K562 (cell line): ENCODE measurements around the gene SULT1C4. TPM values are rescaled to one million over a fixed set of nuclear protein-coding genes. Genes with fewer than 3 reads are reported as not detected.
A peak's percentile ranks its signal among the peaks of the same experiment; 100 is the strongest.

Experiments
- ATAC-seq: fragments of 200-7000 bp; cut with Tn5 transposase; 3 replicates; pipeline ENCODE4 v1.9.1; 2020; ENCODE audit warnings: moderate library complexity
- BruUV-seq: library from RNA; stranded (reverse); fragments of 400-500 nt; replicated peaks from 2 replicates; lab custom pipeline; 2021; lab: Mats Ljungman, UMichigan
- CTCF ChIA-PET: fragments of 300-600 bp; formaldehyde crosslinking; extraction: SDS; loops from one replicate; lab custom pipeline; 2021; ENCODE audit warnings: low intra/inter-chr PET ratio; lab: Yijun Ruan, JAX
- POLR2A ChIA-PET: fragments of 300-600, 350-650 bp; sonication (Branson Sonifier 250); formaldehyde crosslinking; extraction: SDS; loops from one replicate; lab custom pipeline; 2021; ENCODE audit warnings: antibody characterized with exemption, inconsistent platforms; lab: Yijun Ruan, JAX
- DNase-seq, 4 experiments: peaks; one replicate each; pipeline versions ENCODE4 v3.0.0 to v3.0.0-alpha.2; 2011 to 2018; ENCODE audit warnings: low spot score in 3 of 4, mixed read lengths in 3 of 4; ENCODE audit errors: extremely low read depth in 1 of 4
- FAIRE-seq: peaks from 2 replicates; lab custom pipeline; 2011; peaks lifted over from hg19 to GRCh38; lab: Jason Lieb, UNC
- H2AFZ ChIP-seq: 2 replicates; pipeline ENCODE4 v1.6.0; 2011; ENCODE audit warnings: low read depth, low read length, control low read depth, inconsistent platforms
- H3K27ac ChIP-seq: fragments of 200-600 bp; 3 replicates; pipeline ENCODE4 v1.8.0; 2011; ENCODE audit warnings: low read depth, mild to moderate bottlenecking, control low read depth, inconsistent platforms, low read length, moderate library complexity, mixed read lengths; ENCODE audit errors: extremely low read depth
- H3K27me3 ChIP-seq, 2 experiments: fragments of 300-600 bp in 1 of 2; 2 replicates in 1 of 2; 3 replicates in 1 of 2; pipeline versions ENCODE4 v1.6.0 to v1.8.0; 2011; ENCODE audit warnings: inconsistent platforms in 2 of 2, low read length in 2 of 2, mild to moderate bottlenecking in 1 of 2, mixed read lengths in 1 of 2, moderate library complexity in 1 of 2; ENCODE audit not compliant: control insufficient read depth in 2 of 2, insufficient read depth in 2 of 2
- H3K36me3 ChIP-seq: fragments of 300-600 bp; 3 replicates; pipeline ENCODE4 v1.8.0; 2011; ENCODE audit warnings: mild to moderate bottlenecking, low read length, inconsistent platforms; ENCODE audit not compliant: control insufficient read depth, insufficient read depth
- H3K4me1 ChIP-seq, 2 experiments: fragments of 200-600 bp in 1 of 2; replicated peaks in 1 of 2; 2 replicates in 1 of 2; 3 replicates in 1 of 2; pipeline versions ENCODE4 v1.5.1 to v1.8.0; 2011; ENCODE audit warnings: inconsistent platforms in 2 of 2, low read length in 2 of 2, mild to moderate bottlenecking in 1 of 2, mixed read lengths in 1 of 2, moderate library complexity in 1 of 2; ENCODE audit not compliant: control insufficient read depth in 2 of 2, insufficient read depth in 2 of 2
- H3K4me2 ChIP-seq: 2 replicates; pipeline ENCODE4 v1.6.1; 2011; ENCODE audit warnings: low read length, control low read depth, inconsistent platforms, mixed read lengths; ENCODE audit not compliant: insufficient read depth
- H3K4me3 ChIP-seq: fragments of 200-600 bp; sonication (generic), shearing (Covaris generic); 2 replicates; pipeline ENCODE4 v1.5.1; 2016; ENCODE audit warnings: control low read depth, inconsistent platforms
- H3K79me2 ChIP-seq: fragments of 200-600 bp; 3 replicates; pipeline ENCODE4 v1.8.0; 2011; ENCODE audit warnings: low read length, inconsistent platforms; ENCODE audit not compliant: control insufficient read depth, insufficient read depth
- H3K9ac ChIP-seq, 2 experiments: 2 replicates each; pipeline versions ENCODE4 v1.6.0 to v1.6.1; 2011; ENCODE audit warnings: low read depth in 2 of 2, low read length in 2 of 2, control low read depth in 1 of 2, inconsistent platforms in 1 of 2, mild to moderate bottlenecking in 1 of 2, mixed read lengths in 1 of 2; ENCODE audit not compliant: insufficient read depth in 1 of 2
- H3K9me1 ChIP-seq: one replicate; pipeline ENCODE4 v1.6.0; 2011; ENCODE audit warnings: inconsistent platforms, mild to moderate bottlenecking, low read length, moderate library complexity; ENCODE audit not compliant: control insufficient read depth, insufficient read depth
- H3K9me3 ChIP-seq: replicated peaks from 2 replicates; pipeline ENCODE4 v1.5.1; 2011; ENCODE audit warnings: low read depth, low read length, inconsistent platforms; ENCODE audit not compliant: control insufficient read depth, insufficient read depth
- H4K20me1 ChIP-seq: replicated peaks from 2 replicates; pipeline ENCODE4 v1.6.1; 2011; ENCODE audit warnings: low read length, inconsistent platforms, mixed read lengths; ENCODE audit not compliant: control insufficient read depth, insufficient read depth
- ARID1B ChIP-seq: fragments of 450-650 bp; IDR thresholded peaks from 2 replicates; pipeline ENCODE4 v1.6.1; 2016; ENCODE audit warnings: antibody characterized with exemption, mild to moderate bottlenecking, inconsistent platforms
- CREBBP ChIP-seq: IDR thresholded peaks from one replicate; pipeline ENCODE4 v1.6.1; 2012; ENCODE audit warnings: low read depth, mild to moderate bottlenecking, control low read depth, inconsistent platforms, low read length
- DACH1 ChIP-seq: fragments of 450-650 bp; IDR thresholded peaks from 2 replicates; pipeline ENCODE4 v1.6.1; 2018; ENCODE audit not compliant: partially characterized antibody
- FOXJ2 ChIP-seq: fragments of 200-800 bp; sonication (Bioruptor generic); IDR thresholded peaks from 2 replicates; pipeline ENCODE4 v1.6.1; 2016; ENCODE audit warnings: missing genetic modification characterization, missing compliant biosample characterization
- FUS ChIP-seq: fragments of 200-400 bp; formaldehyde crosslinking; optimal IDR thresholded peaks from 2 replicates; pipeline ENCODE3; 2017; ENCODE audit warnings: low read depth, low read length
- HDAC6 ChIP-seq: IDR thresholded peaks from 2 replicates; pipeline ENCODE4 v1.6.1; 2012; ENCODE audit warnings: low read depth, mild to moderate bottlenecking, control low read depth, inconsistent platforms, low read length, moderate library complexity
- HNRNPLL ChIP-seq: fragments of 200-400 bp; formaldehyde crosslinking; IDR thresholded peaks from 2 replicates; pipeline ENCODE4 v1.6.1; 2017; ENCODE audit warnings: low read length, low read depth, mild to moderate bottlenecking; ENCODE audit not compliant: poor library complexity, severe bottlenecking
- JUNB ChIP-seq: fragments of 450-650 bp; formaldehyde crosslinking; conservative IDR thresholded peaks from 2 replicates; pipeline ENCODE4 v1.4.0; 2020; ENCODE audit warnings: mild to moderate bottlenecking
- KLF13 ChIP-seq: fragments of 450-650 bp; IDR thresholded peaks from 2 replicates; pipeline ENCODE4 v1.6.1; 2016; ENCODE audit warnings: missing genetic modification characterization, low read depth, mild to moderate bottlenecking, missing compliant biosample characterization, moderate library complexity, borderline replicate concordance
- NONO ChIP-seq, 2 experiments: fragments of 200-400 bp in 1 of 2; fragments of 450-650 bp in 1 of 2; formaldehyde crosslinking in 1 of 2; IDR thresholded peaks; 2 replicates each; pipeline ENCODE4 v1.6.1; 2017; ENCODE audit warnings: low read depth in 2 of 2, mild to moderate bottlenecking in 2 of 2, moderate library complexity in 2 of 2, low read length in 1 of 2
- POLR2A ChIP-seq: fragments of 450-650 bp; conservative IDR thresholded peaks from 2 replicates; pipeline ENCODE4 v1.6.1; 2016
- RBM34 ChIP-seq: fragments of 200-400 bp; formaldehyde crosslinking; IDR thresholded peaks from 2 replicates; pipeline ENCODE4 v1.6.1; 2018; ENCODE audit warnings: low read length, borderline replicate concordance; ENCODE audit not compliant: insufficient read depth
- SMARCA5 ChIP-seq: fragments of 450-650 bp; IDR thresholded peaks from 2 replicates; pipeline ENCODE4 v1.6.1; 2016
- ZNF384 ChIP-seq: IDR thresholded peaks from 2 replicates; pipeline ENCODE4 v1.6.1; 2012; ENCODE audit warnings: low read depth, low read length, improper control_type of control experiment
- ZNF644 ChIP-seq: fragments of 200-800 bp; sonication (Bioruptor generic); IDR thresholded peaks from 2 replicates; pipeline ENCODE4 v1.6.1; 2016; ENCODE audit warnings: low read depth, missing genetic modification characterization, missing compliant biosample characterization
- ZNF699 ChIP-seq: fragments of 250-450 bp; sonication (Bioruptor Pico); IDR thresholded peaks from 2 replicates; pipeline ENCODE4 v1.8.0; 2021; ENCODE audit warnings: mild to moderate bottlenecking, moderate library complexity; ENCODE audit not compliant: insufficient replicate concordance
- WGBS: fragments of 100-300 bp; shearing (Covaris generic); methylation state at CpG from one replicate; pipeline ENCODE4 v1.1.6; 2016; ENCODE audit warnings: low coverage, mixed read lengths; ENCODE audit not compliant: insufficient coverage; ENCODE audit errors: missing lambda C conversion rate; 5-methylcytosine and 5-hydroxymethylcytosine counted together
- in situ Hi-C: fragments of 300-500 bp; cut with MboI; formaldehyde crosslinking; loops from 4 replicates; pipeline ENCODE4 v1.15.0; 2018; ENCODE audit warnings: inconsistent platforms, mixed read lengths
- intact Hi-C: fragments of 100-400 bp; cut with micrococcal nuclease; formaldehyde crosslinking; loops from 2 replicates; pipeline ENCODE4 v1.14.2; 2022
- polyA plus RNA-seq, 8 experiments: library from polyadenylated mRNA; depleted of rRNA in 4 of 8; stranded (reverse) in 5 of 8; unstranded in 3 of 8; fragments of >200 nt; fragmentation: Nextera tagmentation in 2 of 8; fragmentation: Illumina TruSeq in 1 of 8; extraction: Ambion mirVana in 2 of 8; extraction: Trizol in 1 of 8; gene quantifications; 2 replicates each; pipeline versions ENCODE4 v1.2.1 to v1.2.3, GENCODE V29; 2011 to 2014; ENCODE audit warnings: inconsistent platforms in 1 of 8, missing spikeins in 1 of 8
- total RNA-seq, 7 experiments: library from RNA; depleted of rRNA in 6 of 7; stranded (reverse); fragments of >200 nt in 6 of 7; fragmentation: Illumina TruSeq in 2 of 7; extraction: Trizol in 2 of 7; gene quantifications; 2 replicates each; pipeline versions ENCODE4 v1.2.1 to v1.2.3, GENCODE V29; 2011 to 2021; ENCODE audit warnings: low replicate concordance in 1 of 7
- TF ChIP-seq, protein P1 (sequence below): fragments of 450-650 bp; formaldehyde crosslinking; IDR thresholded peaks from 2 replicates; pipeline ENCODE4 v1.4.0; 2022; ENCODE audit warnings: missing genetic modification characterization
- TF ChIP-seq, protein P2 (sequence below): fragments of 450-650 bp; formaldehyde crosslinking; IDR thresholded peaks from 2 replicates; pipeline ENCODE4 v1.4.0; 2020; ENCODE audit warnings: mild to moderate bottlenecking, mixed read lengths
- TF ChIP-seq, protein P3 (sequence below): fragments of 250-450 bp; sonication (Bioruptor Pico); IDR thresholded peaks from 2 replicates; pipeline ENCODE4 v1.4.0; 2020

The SULT1C4 gene
- total and polyA plus RNA-seq, 9 of the 15 experiments (the other 6 are each of a cell fraction or from before 2014, with no cell fraction given), result 0.04 to 0.14 (median 0.09) TPM; not detected in 5

DNA sequence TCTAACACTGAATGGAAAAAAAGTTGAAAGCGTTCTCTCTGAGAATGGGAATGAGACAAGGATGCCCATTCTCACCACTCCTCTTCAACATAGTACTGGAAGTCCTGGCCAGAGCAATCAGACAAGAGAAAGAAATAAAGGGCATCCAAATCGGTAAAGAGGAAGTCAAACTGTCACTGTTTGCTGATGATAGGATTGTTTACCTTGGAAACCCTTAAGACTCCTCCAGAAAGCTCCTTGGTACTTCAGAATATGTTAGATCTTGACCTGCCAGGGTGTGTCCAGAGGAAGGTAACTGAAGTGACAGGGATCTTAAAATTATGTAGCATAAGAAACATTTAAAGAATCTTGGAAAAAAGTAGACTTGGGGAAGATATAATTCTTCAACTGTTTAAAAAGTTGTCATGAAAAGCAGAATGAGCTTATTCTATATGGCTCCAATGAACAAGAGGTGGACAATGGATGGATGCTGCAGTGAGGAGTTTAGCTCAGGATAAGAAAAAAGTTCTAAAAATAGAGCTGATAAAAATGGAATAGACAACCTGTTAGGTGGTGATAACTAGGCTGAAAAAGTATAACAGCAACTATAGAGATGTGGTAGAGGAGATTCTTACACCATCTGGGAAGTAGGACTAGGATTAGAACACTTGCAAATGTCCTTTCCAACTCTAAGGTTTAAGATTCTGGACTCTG lies 16.8 kb upstream of the SULT1C4 start:
- BruUV-seq, result no TSS peak
- H4K20me1 ChIP-seq, result no peaks in the 10 kb centered on the region
- peak; percentile 49 for FAIRE-seq
- no peaks in the 10 kb centered on the region for H3K79me2 ChIP-seq
- no peak overlapping the region for H3K9ac ChIP-seq
- H3K9me3 ChIP-seq, result peaks cover 5% of the 10 kb centered on the region; the same call in 1 of the 2 replicates
- in situ Hi-C loops, result no loop called here
- no peaks in the 10 kb centered on the region for H3K9me1 ChIP-seq
- no peak overlapping the region for H3K27ac ChIP-seq
- ChIA-PET CTCF (no interaction called here), POLR2A (interaction anchor here (0.8 kb wide), 1 partner anchor 234 kb away, joined by 3 read pairs; no protein-coding TSS in a partner anchor)
- H3K36me3 ChIP-seq, result no peaks in the 10 kb centered on the region
- H3K27me3 ChIP-seq, result no peaks in the 10 kb centered on the region
- peak; percentile 45 for ATAC-seq
- peak in 2 of 4 experiments; percentile 35 to 52 for DNase-seq
- intact Hi-C loops, result no loop called here
- H3K4me3 ChIP-seq, result no peak overlapping the region
- 4% methylated on average over 2 of the region's 2 CpGs for WGBS
- H3K4me1 ChIP-seq, result peaks cover 2 to 16% of the 10 kb centered on the region in 2 experiments; a peak in 3 of 5 replicates
- no peak overlapping the region for H2AFZ ChIP-seq
- no peak overlapping the region; the same call in 1 of the 2 replicates for H3K4me2 ChIP-seq
- TF ChIP-seq POLR2A (no peak), KLF13 (tag) (no peak), FOXJ2 (tag) (peak; percentile 50; the same call in 1 of the 2 replicates), ARID1B (peak; percentile 85), ZNF384 (no peak), HDAC6 (no peak), RBM34 (no peak), JUNB (CRISPR knock-in tag) (no peak), ZNF644 (tag) (no peak), CREBBP (no peak), SMARCA5 (no peak), DACH1 (no peak), FUS (no peak), NONO (IDR thresholded peaks at IDR 0.05; ENCODE audit: low read depth in 2 of 2, low read length in 1 of 2) (no peak), ZNF699 (no peak), HNRNPLL (no peak)
- TF ChIP-seq, protein P1, sequence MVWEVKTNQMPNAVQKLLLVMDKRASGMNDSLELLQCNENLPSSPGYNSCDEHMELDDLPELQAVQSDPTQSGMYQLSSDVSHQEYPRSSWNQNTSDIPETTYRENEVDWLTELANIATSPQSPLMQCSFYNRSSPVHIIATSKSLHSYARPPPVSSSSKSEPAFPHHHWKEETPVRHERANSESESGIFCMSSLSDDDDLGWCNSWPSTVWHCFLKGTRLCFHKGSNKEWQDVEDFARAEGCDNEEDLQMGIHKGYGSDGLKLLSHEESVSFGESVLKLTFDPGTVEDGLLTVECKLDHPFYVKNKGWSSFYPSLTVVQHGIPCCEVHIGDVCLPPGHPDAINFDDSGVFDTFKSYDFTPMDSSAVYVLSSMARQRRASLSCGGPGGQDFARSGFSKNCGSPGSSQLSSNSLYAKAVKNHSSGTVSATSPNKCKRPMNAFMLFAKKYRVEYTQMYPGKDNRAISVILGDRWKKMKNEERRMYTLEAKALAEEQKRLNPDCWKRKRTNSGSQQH, result no peak
- TF ChIP-seq, protein P2, sequence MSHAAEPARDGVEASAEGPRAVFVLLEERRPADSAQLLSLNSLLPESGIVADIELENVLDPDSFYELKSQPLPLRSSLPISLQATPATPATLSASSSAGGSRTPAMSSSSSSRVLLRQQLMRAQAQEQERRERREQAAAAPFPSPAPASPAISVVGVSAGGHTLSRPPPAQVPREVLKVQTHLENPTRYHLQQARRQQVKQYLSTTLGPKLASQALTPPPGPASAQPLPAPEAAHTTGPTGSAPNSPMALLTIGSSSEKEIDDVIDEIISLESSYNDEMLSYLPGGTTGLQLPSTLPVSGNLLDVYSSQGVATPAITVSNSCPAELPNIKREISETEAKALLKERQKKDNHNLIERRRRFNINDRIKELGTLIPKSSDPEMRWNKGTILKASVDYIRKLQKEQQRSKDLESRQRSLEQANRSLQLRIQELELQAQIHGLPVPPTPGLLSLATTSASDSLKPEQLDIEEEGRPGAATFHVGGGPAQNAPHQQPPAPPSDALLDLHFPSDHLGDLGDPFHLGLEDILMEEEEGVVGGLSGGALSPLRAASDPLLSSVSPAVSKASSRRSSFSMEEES (CRISPR knock-in tag), result no peak
- TF ChIP-seq, protein P3, sequence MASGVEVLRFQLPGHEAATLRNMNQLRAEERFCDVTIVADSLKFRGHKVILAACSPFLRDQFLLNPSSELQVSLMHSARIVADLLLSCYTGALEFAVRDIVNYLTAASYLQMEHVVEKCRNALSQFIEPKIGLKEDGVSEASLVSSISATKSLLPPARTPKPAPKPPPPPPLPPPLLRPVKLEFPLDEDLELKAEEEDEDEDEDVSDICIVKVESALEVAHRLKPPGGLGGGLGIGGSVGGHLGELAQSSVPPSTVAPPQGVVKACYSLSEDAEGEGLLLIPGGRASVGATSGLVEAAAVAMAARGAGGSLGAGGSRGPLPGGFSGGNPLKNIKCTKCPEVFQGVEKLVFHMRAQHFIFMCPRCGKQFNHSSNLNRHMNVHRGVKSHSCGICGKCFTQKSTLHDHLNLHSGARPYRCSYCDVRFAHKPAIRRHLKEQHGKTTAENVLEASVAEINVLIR (CRISPR knock-in tag), result no peak
